Measurements from ENCODE around the gene CGNL1. TPM values are rescaled to one million over a fixed set of nuclear protein-coding genes. Genes with fewer than 3 reads are reported as not detected.

Gene CGNL1
- total RNA-seq, 1 donor from 2014 or later: 3.0 TPM

GRCh38 chr15:57356636-57357035 is 19.7 kb upstream of the CGNL1 start:
- no peak for TF ChIP-seq CTCF (IDR thresholded peaks at IDR 0.05)
- TF ChIP-seq EZH2 (IDR thresholded peaks at IDR 0.05): no peak
- TF ChIP-seq EZH2phosphoT487 (IDR thresholded peaks at IDR 0.05): no peak
- peaks cover 8% of the 10 kb centered on the region for H3K27me3 Mint-ChIP-seq (ENCODE audit: insufficient read depth, low read depth)
- no peaks in the 10 kb centered on the region for H4K20me1 ChIP-seq (ENCODE audit: low read depth)
- no peak overlapping the region for H3K9ac ChIP-seq
- no peaks in the 10 kb centered on the region for H3K79me2 ChIP-seq (ENCODE audit: low read depth)
- H3K9me3 Mint-ChIP-seq: peaks cover 4% of the 10 kb centered on the region
- H3K4me3 ChIP-seq: no peak overlapping the region
- H3K36me3 ChIP-seq: no peaks in the 10 kb centered on the region
- H3F3A ChIP-seq (ENCODE audit: low read depth): no peaks in the 10 kb centered on the region
- H3K4me3 Mint-ChIP-seq: no peak overlapping the region
- H3K9me3 ChIP-seq (ENCODE audit: low read depth): no peaks in the 10 kb centered on the region
- no peak overlapping the region for H3K4me2 ChIP-seq
- H3K36me3 Mint-ChIP-seq: no peaks in the 10 kb centered on the region
- DNase-seq (ENCODE audit: low spot score): peak; percentile 69
- no peak overlapping the region for H2AFZ ChIP-seq (replicated peaks)
- no peak overlapping the region for H3K27ac Mint-ChIP-seq
- H3K27ac ChIP-seq: no peak overlapping the region
- no peaks in the 10 kb centered on the region for H3K27me3 ChIP-seq
- peaks cover 19% of the 10 kb centered on the region for H3K4me1 ChIP-seq
- peaks cover 30% of the 10 kb centered on the region for H3K4me1 Mint-ChIP-seq

GRCh38 chr15:57357799-57358198 is 18.5 kb upstream of the CGNL1 start:
- H3K9me3 ChIP-seq (ENCODE audit: low read depth): no peaks in the 10 kb centered on the region
- no peaks in the 10 kb centered on the region for H4K20me1 ChIP-seq (ENCODE audit: low read depth)
- H3K4me2 ChIP-seq: no peak overlapping the region
- H3K27ac ChIP-seq: no peak overlapping the region
- H3K36me3 ChIP-seq: no peaks in the 10 kb centered on the region
- Mint-ChIP-seq H3K4me1 (peaks cover 28% of the 10 kb centered on the region), H3K9me3 (peaks cover 4% of the 10 kb centered on the region), H3K27ac (no peak overlapping the region), H3K27me3 (ENCODE audit: insufficient read depth, low read depth) (peaks cover 8% of the 10 kb centered on the region), H3K36me3 (no peaks in the 10 kb centered on the region), H3K4me3 (no peak overlapping the region)
- no peak for DNase-seq (ENCODE audit: low spot score)
- H2AFZ ChIP-seq (replicated peaks): no peak overlapping the region
- H3K4me3 ChIP-seq: no peak overlapping the region
- H3K27me3 ChIP-seq: no peaks in the 10 kb centered on the region
- TF ChIP-seq EZH2 (IDR thresholded peaks at IDR 0.05): no peak
- no peak for TF ChIP-seq CTCF (IDR thresholded peaks at IDR 0.05)
- TF ChIP-seq EZH2phosphoT487 (IDR thresholded peaks at IDR 0.05): no peak
- peaks cover 19% of the 10 kb centered on the region for H3K4me1 ChIP-seq
- H3F3A ChIP-seq (ENCODE audit: low read depth): no peaks in the 10 kb centered on the region
- H3K9ac ChIP-seq: no peak overlapping the region
- H3K79me2 ChIP-seq (ENCODE audit: low read depth): no peaks in the 10 kb centered on the region

GRCh38 chr15:57358571-57358970 is 17.7 kb upstream of the CGNL1 start:
- no peak overlapping the region for H3K4me2 ChIP-seq
- Mint-ChIP-seq H3K27me3 (ENCODE audit: insufficient read depth, low read depth) (peaks cover 8% of the 10 kb centered on the region), H3K4me1 (peaks cover 21% of the 10 kb centered on the region), H3K27ac (no peak overlapping the region), H3K9me3 (peaks cover 2% of the 10 kb centered on the region), H3K4me3 (no peak overlapping the region), H3K36me3 (no peaks in the 10 kb centered on the region)
- H4K20me1 ChIP-seq (ENCODE audit: low read depth): no peaks in the 10 kb centered on the region
- H3F3A ChIP-seq (ENCODE audit: low read depth): peaks cover 4% of the 10 kb centered on the region
- TF ChIP-seq EZH2phosphoT487 (IDR thresholded peaks at IDR 0.05): no peak
- TF ChIP-seq EZH2 (IDR thresholded peaks at IDR 0.05): no peak
- TF ChIP-seq CTCF (IDR thresholded peaks at IDR 0.05): no peak
- no peak overlapping the region for H3K9ac ChIP-seq
- no peak overlapping the region for H3K4me3 ChIP-seq
- no peaks in the 10 kb centered on the region for H3K9me3 ChIP-seq (ENCODE audit: low read depth)
- DNase-seq (ENCODE audit: low spot score): no peak
- H3K4me1 ChIP-seq: peaks cover 13% of the 10 kb centered on the region
- H3K36me3 ChIP-seq: no peaks in the 10 kb centered on the region
- no peak overlapping the region for H3K27ac ChIP-seq
- no peak overlapping the region for H2AFZ ChIP-seq (replicated peaks)
- H3K79me2 ChIP-seq (ENCODE audit: low read depth): no peaks in the 10 kb centered on the region
- H3K27me3 ChIP-seq: no peaks in the 10 kb centered on the region
